GM21526 (cell line): Measurements from ENCODE around the gene APOB.

ENCODE experiments used
- ATAC-seq: cut with Tn5 transposase; IDR thresholded peaks from one replicate; pipeline ENCODE4 v1.9.1; 2021; ENCODE audit warnings: moderate library complexity; ENCODE audit not compliant: unreplicated experiment, low FRiP score

The APOB gene

GRCh38 chr2:21006423-21007128 is 37.3 kb downstream of the APOB start:
- ATAC-seq: no peak

DNA sequence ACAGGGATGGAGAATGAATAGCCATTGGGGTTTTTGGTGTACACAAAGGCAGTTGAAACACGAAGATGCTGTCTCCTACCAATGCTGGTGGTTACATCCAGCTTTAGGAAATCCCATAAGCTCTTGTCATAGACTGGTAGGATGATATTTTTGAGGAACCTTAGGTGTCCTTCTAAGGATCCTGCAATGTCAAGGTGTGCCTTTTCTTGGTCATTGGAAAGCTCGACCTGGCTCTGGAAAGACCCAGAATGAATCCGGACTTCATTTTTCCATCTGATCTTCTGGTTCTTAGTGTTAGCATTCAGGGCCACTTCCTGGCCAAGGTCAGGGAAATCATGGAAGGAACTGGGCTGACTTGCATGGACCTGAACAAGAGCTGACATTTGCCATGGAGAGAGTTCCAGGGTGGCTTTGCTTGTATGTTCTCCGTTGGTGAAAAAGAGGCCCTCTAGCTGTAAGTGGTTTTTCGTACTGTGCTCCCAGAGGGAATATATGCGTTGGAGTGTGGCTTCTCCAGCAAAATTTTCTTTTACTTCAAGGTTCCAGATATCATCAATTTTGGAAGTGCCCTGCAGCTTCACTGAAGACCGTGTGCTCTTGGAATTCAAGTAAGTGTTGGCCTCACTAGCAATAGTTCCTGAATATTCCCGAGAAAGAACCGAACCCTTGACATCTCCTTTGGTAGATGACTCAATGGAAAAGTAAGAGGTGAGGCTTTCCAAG is 38.0 kb downstream of the APOB start:
- no peak for ATAC-seq

DNA sequence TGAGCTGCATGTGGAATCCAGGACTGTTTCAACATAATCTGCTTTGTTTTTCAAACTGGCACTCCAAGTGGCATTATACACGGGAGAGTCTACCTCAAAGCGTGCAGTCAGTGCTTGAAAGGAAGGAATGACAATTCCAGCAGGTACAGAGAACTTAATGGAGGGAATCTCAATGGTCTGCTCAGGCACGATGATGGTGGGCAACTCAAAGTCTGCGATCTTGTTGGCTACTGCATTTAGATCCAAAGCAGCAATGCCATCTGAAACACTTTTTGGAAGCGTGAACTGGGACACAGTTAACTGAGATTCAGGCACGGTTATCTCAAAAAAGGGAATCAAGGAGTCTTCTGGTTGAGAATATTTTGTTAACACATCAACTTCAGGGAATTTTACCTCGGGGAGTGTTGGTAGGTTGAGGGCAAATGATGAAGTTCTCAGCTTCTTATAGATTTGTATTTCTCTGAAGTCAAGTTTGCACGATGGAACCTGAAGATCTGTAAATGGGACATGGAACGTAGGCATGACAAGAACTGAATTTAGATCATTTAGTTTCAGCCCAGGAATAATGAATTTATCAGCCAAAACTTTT is 38.7 kb downstream of the APOB start:
- no peak for ATAC-seq

DNA sequence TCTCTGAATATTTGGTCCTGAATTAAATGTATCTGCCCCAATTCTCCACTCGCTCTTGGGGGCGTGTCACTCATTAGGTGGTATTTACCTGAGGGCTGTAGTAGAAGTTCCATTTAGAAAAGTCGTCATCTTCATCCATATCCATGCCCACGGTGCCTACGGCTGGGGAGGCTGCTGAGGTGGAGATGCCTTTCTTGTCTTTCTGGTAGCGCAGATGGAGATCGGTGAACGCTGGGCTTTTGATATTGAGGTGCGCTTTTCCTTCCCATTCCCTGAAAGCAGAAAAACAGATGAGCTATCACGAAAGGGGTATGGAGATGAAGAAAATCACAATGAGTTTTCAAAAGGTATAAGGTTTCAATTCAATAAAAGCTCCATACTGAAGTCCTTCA is 39.7 kb downstream of the APOB start:
- ATAC-seq: no peak

DNA sequence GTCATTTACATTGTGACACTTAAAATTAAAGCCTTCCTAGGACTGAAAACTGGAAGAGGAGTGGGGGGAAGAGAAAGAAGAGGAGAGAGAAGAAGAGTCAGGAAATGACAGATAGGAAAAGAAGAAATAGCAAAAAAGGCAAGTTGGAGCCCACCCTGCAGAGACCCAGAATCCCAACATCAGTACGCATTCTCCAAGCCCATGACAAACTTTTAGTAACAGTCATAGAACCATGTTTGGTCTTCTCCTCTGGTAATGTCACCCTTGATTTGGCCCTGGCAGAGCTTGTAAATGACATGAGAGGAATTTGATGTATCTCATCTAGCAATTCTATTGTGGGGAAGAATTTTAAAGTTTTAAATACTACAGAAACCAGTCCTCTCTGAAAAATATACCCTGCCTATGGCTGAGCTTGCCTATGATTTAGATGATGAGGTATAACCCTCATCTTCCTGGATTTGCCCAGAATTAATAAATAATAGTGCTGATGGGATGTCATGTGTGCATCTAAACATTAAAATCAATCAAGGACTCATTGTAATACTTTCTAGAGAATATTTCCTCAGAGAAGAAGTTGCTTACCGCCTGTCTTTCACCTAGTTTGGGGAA is 40.2 kb downstream of the APOB start:
- no peak for ATAC-seq

DNA sequence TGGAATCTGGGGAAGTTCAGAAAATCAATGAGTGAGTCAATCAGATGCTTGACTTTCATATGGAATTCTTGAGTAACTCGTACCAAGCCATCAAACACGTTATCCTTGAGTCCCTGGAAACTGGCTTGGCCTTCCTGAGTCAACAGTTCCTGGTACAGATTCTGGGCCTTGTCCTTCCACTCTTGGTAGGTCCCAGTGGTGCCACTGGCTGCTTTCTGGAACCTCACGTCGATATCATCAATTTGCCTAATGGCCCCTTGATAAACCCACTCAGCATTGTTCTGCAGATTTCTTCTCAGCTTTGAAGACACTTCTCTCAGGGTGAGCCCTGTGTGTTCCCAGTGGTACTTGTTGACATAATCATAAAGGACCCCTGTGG is 41.1 kb downstream of the APOB start:
- no peak for ATAC-seq

- no peak for ATAC-seq
Measured at GRCh38 chr2:21001988-21002813, 41.7 kb downstream of the APOB start.

- no peak for ATAC-seq
Measured at GRCh38 chr2:21001225-21001946, 42.5 kb downstream of the APOB start.

GRCh38 chr2:20999906-21000645 is 43.8 kb downstream of the APOB start:
- ATAC-seq: no peak

DNA sequence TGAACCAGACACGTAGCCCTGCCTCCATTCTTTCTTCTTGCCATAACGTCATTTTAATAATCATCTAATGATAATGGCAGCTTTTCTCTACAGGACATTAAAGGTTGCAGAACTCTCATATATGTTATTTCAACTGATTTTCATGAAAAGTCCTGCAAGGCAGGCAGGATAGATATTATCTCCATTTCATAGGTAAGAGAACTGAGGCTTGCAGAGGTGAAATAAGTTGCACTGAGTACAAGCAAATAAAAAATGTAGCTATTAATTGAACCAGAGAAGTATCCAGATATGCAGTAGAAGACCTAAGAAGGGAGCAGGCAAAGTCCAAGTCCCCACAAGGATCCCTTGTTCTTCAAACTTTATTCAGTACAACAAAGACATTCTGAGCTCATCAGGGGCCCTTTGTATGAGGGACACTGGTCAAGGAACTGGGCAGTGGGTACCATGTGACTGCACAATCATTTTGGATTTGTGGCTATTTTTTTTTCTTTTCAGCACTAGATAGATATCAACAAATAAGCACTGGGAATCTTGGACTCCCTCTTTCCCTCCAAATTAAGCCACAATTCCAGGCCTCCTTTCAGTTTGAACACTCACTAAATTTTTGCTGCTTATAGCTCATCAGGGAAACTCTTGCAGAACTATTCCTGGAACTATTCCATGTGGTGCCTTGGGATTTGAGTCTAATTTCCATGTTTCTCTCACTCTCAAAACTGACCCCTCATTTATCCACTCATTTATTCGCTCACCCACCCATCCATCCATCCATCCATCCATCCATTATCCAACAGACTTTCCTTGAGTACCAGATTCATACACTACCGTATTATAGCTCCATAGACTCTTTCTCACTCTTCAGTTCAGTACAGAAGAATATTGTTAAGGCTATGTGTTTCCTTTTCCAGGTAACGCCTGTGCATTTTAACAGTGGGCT is 44.6 kb downstream of the APOB start:
- ATAC-seq: no peak

DNA sequence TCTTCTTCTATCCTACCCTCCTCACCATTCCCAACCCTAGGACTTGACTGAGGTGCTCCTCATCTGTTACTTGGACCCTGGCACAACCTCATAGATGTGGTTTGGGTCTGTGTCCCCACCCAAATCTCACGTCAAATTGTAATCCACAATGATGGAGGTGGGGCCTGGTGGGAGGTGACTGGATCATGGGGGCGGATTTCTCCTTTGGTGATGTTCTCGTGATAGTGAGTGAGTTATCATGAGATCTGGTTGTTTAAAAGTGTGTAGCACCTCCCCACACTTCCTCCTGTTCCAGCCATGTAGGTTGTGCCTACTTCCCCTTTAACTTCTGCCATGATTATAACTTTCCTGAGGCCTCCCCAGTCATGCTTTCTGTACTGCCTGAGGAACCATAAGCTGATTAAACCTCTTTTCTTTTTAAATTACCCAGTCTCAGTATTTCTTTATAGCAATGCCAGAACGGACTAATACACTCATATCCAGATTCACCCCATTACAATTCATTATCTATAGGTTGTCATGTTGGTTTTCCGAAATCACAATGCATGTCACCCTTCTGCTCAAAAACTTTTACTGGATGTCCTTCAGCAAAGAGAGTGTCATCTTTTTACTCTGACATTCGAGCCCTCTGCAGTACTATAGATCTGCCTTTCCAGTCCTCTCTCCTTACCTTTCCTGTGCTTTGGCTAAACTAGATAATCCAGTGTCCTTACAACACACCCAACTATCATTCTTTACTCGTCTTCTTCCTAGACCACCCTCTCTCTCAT is 45.7 kb downstream of the APOB start:
- no peak for ATAC-seq

DNA sequence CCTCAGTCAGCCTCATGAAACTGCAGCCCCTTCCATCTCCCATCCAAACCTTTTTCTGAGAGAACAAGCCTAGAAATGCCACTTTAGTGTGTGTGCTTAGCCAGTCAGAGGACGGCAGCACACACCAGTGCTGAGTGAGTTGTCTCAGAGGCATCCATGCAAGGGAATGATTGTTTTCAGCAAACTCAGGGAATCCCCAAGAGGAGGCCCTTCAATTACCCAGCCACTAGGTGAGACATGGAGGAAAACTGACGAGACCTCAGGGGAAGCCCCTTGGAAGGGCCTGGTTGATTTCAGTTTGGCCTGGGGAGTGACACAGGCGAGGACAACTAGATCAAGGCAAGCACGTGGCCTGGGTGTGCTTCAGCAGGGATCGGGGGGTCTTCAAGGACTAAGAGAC is 49.7 kb downstream of the APOB start:
- ATAC-seq: no peak

DNA sequence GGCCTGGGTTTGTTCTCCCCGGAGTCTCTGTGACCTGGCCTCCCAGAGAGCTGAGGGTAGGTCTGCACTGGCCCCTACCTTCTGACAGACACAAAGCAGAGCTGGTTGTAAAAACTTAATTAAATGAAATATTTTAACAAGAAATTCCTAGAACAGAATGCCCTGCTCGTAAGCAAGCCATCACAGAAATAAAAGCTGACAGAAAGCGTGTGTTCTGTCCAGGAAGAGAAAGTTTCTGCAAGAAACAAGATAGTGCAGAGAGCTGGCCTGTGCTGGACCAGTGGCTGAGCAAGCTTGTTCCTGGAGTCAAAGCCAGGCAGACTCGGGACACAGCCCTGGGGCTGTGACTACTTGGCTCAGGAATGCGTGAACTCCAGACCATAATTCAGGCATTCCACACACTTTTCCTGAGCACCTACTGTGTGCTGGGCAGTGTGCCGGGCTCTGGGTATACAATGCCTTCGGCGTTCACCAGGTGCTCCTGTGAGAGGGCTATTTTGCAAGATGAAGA is 51.6 kb downstream of the APOB start:
- ATAC-seq: no peak

DNA sequence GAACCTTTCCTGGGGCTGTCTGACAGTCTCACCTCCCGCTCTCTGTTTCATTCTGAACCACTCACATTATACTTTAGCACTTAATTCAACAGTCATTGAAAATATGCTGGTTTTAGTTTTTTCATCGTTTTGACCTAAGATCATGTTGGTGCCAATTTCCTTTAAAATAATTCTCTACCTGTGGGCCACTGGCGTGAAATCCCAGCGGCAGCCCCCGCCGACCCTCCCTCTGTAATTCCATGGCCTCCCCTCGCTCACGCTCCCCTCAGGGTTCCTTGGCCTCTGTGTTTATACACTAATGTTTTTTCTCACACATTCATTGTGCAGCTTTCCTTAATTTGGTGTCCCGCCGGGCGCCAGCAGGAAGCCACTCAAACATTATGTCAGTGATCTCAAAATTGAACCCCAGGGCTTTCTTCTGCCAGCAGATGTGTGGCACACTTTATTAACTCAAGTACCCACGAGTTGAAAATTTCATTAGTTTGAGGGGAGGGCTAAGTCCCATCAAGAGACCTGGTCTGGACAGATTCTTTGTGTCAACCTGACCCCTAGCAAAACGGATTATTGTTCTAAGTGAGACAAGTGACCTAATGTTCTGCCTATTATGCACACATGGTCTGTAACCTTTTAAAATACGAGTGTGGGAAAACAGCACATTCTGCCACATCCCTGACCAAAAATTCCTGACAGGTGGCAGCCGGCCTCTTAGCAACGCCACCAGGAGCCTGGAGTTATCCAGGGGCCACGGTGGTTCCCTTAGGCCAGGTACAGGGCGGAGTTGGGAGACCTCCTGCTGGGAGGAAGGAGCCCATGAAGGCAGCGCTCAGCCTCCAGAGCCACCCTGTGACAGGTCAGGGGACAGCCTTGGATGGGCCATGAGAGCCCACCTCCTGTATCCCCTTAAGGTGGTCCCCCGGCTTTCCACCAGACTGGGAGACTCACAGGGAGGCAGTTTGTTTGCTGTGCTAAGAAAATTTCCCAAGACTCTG is 53.1 kb downstream of the APOB start:
- ATAC-seq: no peak

DNA sequence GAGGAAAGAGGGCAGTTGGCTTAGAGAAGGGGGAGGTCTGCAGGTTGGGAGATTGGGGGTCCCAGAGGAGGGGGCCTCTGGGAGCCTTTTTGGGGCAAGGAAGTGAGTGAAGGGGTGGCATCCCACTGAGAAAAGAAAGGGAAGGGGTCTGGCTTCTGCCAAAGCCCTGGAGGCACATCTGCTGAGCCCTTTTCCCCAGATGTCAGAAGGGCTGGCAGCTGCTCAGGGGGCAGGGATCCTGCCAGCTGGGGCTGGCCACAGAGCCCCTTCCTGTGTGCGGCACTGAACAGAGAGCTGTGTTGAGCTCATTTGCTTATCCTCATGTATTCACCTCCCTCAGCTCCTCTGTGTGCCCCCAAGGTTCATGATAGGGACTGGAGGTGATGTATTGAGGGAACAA is 54.5 kb downstream of the APOB start:
- no peak for ATAC-seq

DNA sequence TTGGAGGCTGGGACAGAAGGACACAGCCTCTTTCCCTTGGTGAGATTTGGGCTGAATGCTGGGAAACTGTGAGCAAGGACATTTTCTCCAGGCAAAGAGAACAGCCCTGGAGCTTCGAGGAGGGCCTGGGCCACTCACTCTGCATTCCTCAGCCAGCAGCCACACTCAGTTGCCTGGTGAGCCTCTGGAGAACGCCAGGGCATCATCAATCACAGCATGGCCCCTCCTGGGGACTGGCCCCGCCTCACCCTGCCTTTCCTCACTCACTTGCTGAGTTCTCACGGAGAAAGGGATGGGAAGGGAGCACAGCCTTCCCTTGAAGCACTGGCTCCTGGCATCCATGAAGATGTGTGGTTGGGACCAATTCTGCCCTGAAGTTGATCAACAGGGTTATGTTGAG is 55.0 kb downstream of the APOB start:
- no peak for ATAC-seq
